ENCODE measurements around the gene IFNA7. TPM values are rescaled to one million over a fixed set of nuclear protein-coding genes. Genes with fewer than 3 reads are reported as not detected.

IFNA7 gene
- total RNA-seq, 1 donor from 2014 or later: not detected

GRCh38 chr9:21165516-21165915 lies 36.5 kb downstream of the IFNA7 start:
- no peak overlapping the region for H3K4me3 Mint-ChIP-seq (ENCODE audit: unreplicated experiment)
- no peaks in the 10 kb centered on the region for H3K27me3 Mint-ChIP-seq (ENCODE audit: unreplicated experiment)
- DNase-seq: no peak
- no peak overlapping the region for H3K27ac Mint-ChIP-seq (ENCODE audit: unreplicated experiment)
- no peaks in the 10 kb centered on the region for H3K36me3 Mint-ChIP-seq (ENCODE audit: unreplicated experiment)
- TF ChIP-seq, protein P1, sequence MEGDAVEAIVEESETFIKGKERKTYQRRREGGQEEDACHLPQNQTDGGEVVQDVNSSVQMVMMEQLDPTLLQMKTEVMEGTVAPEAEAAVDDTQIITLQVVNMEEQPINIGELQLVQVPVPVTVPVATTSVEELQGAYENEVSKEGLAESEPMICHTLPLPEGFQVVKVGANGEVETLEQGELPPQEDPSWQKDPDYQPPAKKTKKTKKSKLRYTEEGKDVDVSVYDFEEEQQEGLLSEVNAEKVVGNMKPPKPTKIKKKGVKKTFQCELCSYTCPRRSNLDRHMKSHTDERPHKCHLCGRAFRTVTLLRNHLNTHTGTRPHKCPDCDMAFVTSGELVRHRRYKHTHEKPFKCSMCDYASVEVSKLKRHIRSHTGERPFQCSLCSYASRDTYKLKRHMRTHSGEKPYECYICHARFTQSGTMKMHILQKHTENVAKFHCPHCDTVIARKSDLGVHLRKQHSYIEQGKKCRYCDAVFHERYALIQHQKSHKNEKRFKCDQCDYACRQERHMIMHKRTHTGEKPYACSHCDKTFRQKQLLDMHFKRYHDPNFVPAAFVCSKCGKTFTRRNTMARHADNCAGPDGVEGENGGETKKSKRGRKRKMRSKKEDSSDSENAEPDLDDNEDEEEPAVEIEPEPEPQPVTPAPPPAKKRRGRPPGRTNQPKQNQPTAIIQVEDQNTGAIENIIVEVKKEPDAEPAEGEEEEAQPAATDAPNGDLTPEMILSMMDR (IDR thresholded peaks at IDR 0.05; ENCODE audit: partially characterized antibody, unreplicated experiment): no peak
- H3K4me1 Mint-ChIP-seq (ENCODE audit: low read depth, unreplicated experiment): no peaks in the 10 kb centered on the region
- no peaks in the 10 kb centered on the region for H3K9me3 Mint-ChIP-seq (ENCODE audit: unreplicated experiment)

DNA sequence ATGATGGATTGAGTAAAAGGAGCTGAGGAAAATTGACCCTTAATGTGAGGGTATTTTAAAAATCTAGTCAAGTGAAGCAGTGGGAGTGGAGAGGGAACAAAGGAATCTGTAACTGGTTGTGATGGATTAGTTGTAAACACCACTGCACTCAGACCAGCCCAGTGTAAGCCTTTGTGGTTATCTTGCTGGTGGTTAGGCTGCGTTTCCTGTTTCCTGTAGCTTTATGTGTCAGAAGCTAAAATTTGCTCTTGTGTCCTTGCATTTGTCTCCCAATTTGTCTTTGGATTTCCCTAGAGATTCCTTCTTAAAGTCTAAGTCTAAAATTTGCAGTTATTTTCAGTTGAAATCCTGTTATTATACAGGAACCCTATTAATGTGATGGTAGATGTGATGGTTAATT lies 41.8 kb downstream of the IFNA7 start:
- no peak overlapping the region for H3K27ac Mint-ChIP-seq (ENCODE audit: unreplicated experiment)
- H3K36me3 Mint-ChIP-seq (ENCODE audit: unreplicated experiment): no peaks in the 10 kb centered on the region
- TF ChIP-seq, protein P1 (IDR thresholded peaks at IDR 0.05; ENCODE audit: partially characterized antibody, unreplicated experiment): no peak
- H3K27me3 Mint-ChIP-seq (ENCODE audit: unreplicated experiment): no peaks in the 10 kb centered on the region
- H3K4me3 Mint-ChIP-seq (ENCODE audit: unreplicated experiment): no peak overlapping the region
- H3K4me1 Mint-ChIP-seq (ENCODE audit: low read depth, unreplicated experiment): no peaks in the 10 kb centered on the region
- DNase-seq: no peak
- H3K9me3 Mint-ChIP-seq (ENCODE audit: unreplicated experiment): no peaks in the 10 kb centered on the region

- H3K27ac Mint-ChIP-seq (ENCODE audit: unreplicated experiment): no peak overlapping the region
- DNase-seq: no peak
- no peaks in the 10 kb centered on the region for H3K4me1 Mint-ChIP-seq (ENCODE audit: low read depth, unreplicated experiment)
- H3K27me3 Mint-ChIP-seq (ENCODE audit: unreplicated experiment): no peaks in the 10 kb centered on the region
- H3K9me3 Mint-ChIP-seq (ENCODE audit: unreplicated experiment): no peaks in the 10 kb centered on the region
- TF ChIP-seq, protein P1 (IDR thresholded peaks at IDR 0.05; ENCODE audit: partially characterized antibody, unreplicated experiment): no peak
- H3K36me3 Mint-ChIP-seq (ENCODE audit: unreplicated experiment): no peaks in the 10 kb centered on the region
- no peak overlapping the region for H3K4me3 Mint-ChIP-seq (ENCODE audit: unreplicated experiment)
Observed at GRCh38 chr9:21155501-21155900, 46.5 kb downstream of the IFNA7 start.

DNA sequence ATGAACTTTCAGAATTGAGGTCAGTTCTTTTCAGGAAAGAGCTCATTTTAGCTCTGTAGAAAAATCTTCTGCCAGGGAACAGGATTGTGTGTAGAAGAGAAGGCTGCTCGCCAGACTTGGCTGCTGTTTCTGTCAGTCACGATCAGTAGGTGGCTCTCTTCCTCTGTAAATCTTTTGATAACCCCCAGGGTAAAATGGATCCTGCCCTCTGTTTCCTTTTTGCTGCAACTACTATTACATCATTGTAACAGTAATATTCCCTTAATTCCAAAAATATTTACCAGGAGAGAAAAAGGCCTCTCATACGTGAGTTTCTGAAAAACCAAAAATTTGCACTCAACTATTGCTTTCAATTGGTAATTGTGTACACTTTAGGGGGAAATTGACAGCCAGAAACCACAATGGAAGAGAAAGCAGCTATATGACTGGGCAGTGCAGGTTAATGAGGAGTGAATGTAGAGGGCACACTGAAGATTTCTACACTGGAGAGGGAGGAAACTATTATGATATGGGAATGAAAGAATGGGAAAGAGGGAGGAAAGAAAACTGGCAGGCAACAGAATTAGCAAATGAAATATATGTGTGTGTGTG lies 47.9 kb downstream of the IFNA7 start:
- peaks cover under 1% of the 10 kb centered on the region for H3K9me3 Mint-ChIP-seq (ENCODE audit: unreplicated experiment)
- H3K27me3 Mint-ChIP-seq (ENCODE audit: unreplicated experiment): no peaks in the 10 kb centered on the region
- TF ChIP-seq, protein P1 (IDR thresholded peaks at IDR 0.05; ENCODE audit: partially characterized antibody, unreplicated experiment): no peak
- DNase-seq: no peak
- no peak overlapping the region for H3K4me3 Mint-ChIP-seq (ENCODE audit: unreplicated experiment)
- no peaks in the 10 kb centered on the region for H3K36me3 Mint-ChIP-seq (ENCODE audit: unreplicated experiment)
- H3K27ac Mint-ChIP-seq (ENCODE audit: unreplicated experiment): no peak overlapping the region
- no peaks in the 10 kb centered on the region for H3K4me1 Mint-ChIP-seq (ENCODE audit: low read depth, unreplicated experiment)

DNA sequence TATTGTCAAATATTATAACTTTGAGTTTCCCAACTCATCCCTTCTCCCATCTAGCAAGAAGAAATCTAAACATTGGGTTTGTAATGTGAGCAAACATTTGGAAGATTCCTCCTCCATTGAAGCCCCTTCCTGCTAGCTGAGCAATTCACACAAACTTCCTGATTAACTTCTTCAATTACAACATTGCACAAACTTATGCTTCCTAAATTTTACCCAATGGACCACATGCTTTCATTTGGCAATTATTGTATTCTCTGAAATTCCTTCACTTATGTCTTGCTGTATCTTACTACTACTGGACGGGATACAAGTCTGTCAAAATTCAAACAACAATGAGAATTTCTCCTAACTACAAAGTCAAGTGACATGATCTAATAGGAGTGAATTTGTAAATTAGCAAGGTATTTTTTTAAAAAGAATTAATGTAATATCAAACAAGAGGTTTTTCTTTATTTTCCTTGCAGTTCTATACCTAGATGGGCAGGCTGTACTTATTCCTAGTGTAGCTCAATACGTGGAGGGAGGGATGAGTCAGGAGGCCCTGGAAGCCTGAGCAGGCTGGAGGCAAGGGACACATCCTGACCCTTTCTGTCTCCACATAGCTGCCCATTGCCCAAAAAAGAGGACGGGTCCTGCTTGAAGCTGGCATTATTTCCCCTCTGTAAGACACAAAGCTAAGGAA lies 48.5 kb downstream of the IFNA7 start:
- TF ChIP-seq, protein P1 (IDR thresholded peaks at IDR 0.05; ENCODE audit: partially characterized antibody, unreplicated experiment): no peak
- Mint-ChIP-seq H3K4me3 (ENCODE audit: unreplicated experiment) (no peak overlapping the region), H3K27me3 (ENCODE audit: unreplicated experiment) (no peaks in the 10 kb centered on the region), H3K27ac (ENCODE audit: unreplicated experiment) (no peak overlapping the region), H3K4me1 (ENCODE audit: low read depth, unreplicated experiment) (no peaks in the 10 kb centered on the region), H3K9me3 (ENCODE audit: unreplicated experiment) (peaks cover 2% of the 10 kb centered on the region), H3K36me3 (ENCODE audit: unreplicated experiment) (no peaks in the 10 kb centered on the region)
- no peak for DNase-seq

All from glutamatergic neuron (in vitro differentiated cells).